Esophagus muscularis mucosa (tissue), 4 donors: ENCODE results near the gene SNX3. TPM values are rescaled to one million over a fixed set of nuclear protein-coding genes. Genes with fewer than 3 reads are reported as not detected.
A peak's percentile ranks its signal among the peaks of the same experiment; 100 is the strongest.

Experiments used
- DNase-seq: peaks from one replicate; pipeline ENCODE4 v3.0.0-alpha.2; 2017; ENCODE audit errors: extremely low spot score
- H3K27ac ChIP-seq, 4 donors: fragments of 200-600 bp; sonication (generic); replicated peaks in 1 of 4; 1 replicate in 3 of 4; 2 replicates in 1 of 4; pipeline ENCODE4 v1.5.1; 2016 to 2019; ENCODE audit warnings: mild to moderate bottlenecking in 1 of 4
- H3K27me3 ChIP-seq, 4 donors: fragments of 200-600 bp; sonication (generic); one replicate each; pipeline versions ENCODE4 v1.5.1 to v1.6.0; 2016 to 2019
- H3K36me3 ChIP-seq, 4 donors: fragments of 200-600 bp; sonication (generic); one replicate each; pipeline ENCODE4 v1.5.1; 2016 to 2019
- H3K4me1 ChIP-seq, 4 donors: fragments of 200-600 bp; sonication (generic); one replicate each; pipeline ENCODE4 v1.5.1; 2016 to 2019
- H3K4me3 ChIP-seq, 4 donors: fragments of 200-600 bp; sonication (generic); 1 replicate in 2 of 4; 2 replicates in 2 of 4; pipeline ENCODE4 v1.5.1; 2016 to 2019; ENCODE audit warnings: mild to moderate bottlenecking in 4 of 4, moderate library complexity in 1 of 4
- H3K9me3 ChIP-seq, 4 donors: fragments of 200-600 bp; sonication (generic); 1 replicate in 3 of 4; 2 replicates in 1 of 4; pipeline ENCODE4 v1.5.1; 2016 to 2019
- CTCF ChIP-seq, 3 experiments: fragments of 200-600 bp in 2 of 3; fragments of 450-650 bp in 1 of 3; sonication (generic) in 2 of 3; IDR thresholded peaks; one replicate each; pipeline ENCODE4 v1.5.1; 2017 to 2019; ENCODE audit warnings: antibody characterized with exemption in 3 of 3, mild to moderate bottlenecking in 2 of 3, moderate library complexity in 1 of 3
- EP300 ChIP-seq: sonication (generic); formaldehyde crosslinking; IDR thresholded peaks from one replicate; pipeline ENCODE4 v1.6.1; 2017; ENCODE audit warnings: antibody characterized with exemption
- POLR2A ChIP-seq: fragments of 450-650 bp; IDR thresholded peaks from one replicate; pipeline ENCODE4 v1.6.1; 2017; ENCODE audit warnings: antibody characterized with exemption, moderate library complexity, mild to moderate bottlenecking, low read depth
- POLR2AphosphoS5 ChIP-seq, 2 donors: sonication (generic); formaldehyde crosslinking; IDR thresholded peaks; one replicate each; pipeline ENCODE4 v1.6.1; 2017; ENCODE audit warnings: antibody characterized with exemption in 2 of 2
- WGBS: methylation state at CpG from one replicate; pipeline ENCODE4 v1.1.5; 2018; 5-methylcytosine and 5-hydroxymethylcytosine counted together
- intact Hi-C: fragments of 100-400 bp; cut with DNase I; formaldehyde crosslinking; loops from one replicate; pipeline ENCODE4 v1.15.1; 2023
- total RNA-seq, 4 donors: library from RNA; depleted of rRNA; stranded (reverse); fragments of >200 nt; gene quantifications; one replicate each; pipeline versions ENCODE4 v1.1.0 to v1.2.1, GENCODE V29; 2016

The SNX3 gene
- total RNA-seq, 4 donors from 2014 or later, result 148 to 176 (median 151) TPM

GRCh38 chr6:108291091-108291490, 30.3 kb upstream of the SNX3 start:
- intact Hi-C loops, result no loop called here
- Histone ChIP-seq H3K36me3 (no peaks in the 10 kb centered on the region), H3K27ac (no peak overlapping the region), H3K27me3 (no peaks in the 10 kb centered on the region), H3K4me1 (peaks cover 7 to 13% (median 11%) of the 10 kb centered on the region in 4 donors), H3K9me3 (no peaks in the 10 kb centered on the region), H3K4me3 (no peak overlapping the region)
- no peak for TF ChIP-seq EP300
- peak; percentile 45 for DNase-seq
- WGBS, result 88% methylated on average over 4 of the region's 4 CpGs

GRCh38 chr6:108288742-108289141, 27.9 kb upstream of the SNX3 start:
- intact Hi-C loops, result no loop called here
- H3K36me3 ChIP-seq, result no peaks in the 10 kb centered on the region
- no peaks in the 10 kb centered on the region for H3K27me3 ChIP-seq
- H3K4me3 ChIP-seq, result no peak overlapping the region
- no peak for TF ChIP-seq EP300
- no peak for TF ChIP-seq CTCF (IDR thresholded peaks at IDR 0.05)
- TF ChIP-seq POLR2AphosphoS5 (IDR thresholded peaks at IDR 0.05), result no peak
- no peak for TF ChIP-seq POLR2A
- no peaks in the 10 kb centered on the region for H3K4me1 ChIP-seq
- DNase-seq, result peak; percentile 17
- H3K9me3 ChIP-seq, result no peaks in the 10 kb centered on the region
- H3K27ac ChIP-seq, result no peak overlapping the region

GRCh38 chr6:108287373-108287772, 26.5 kb upstream of the SNX3 start:
- WGBS, result 88% methylated on average over 3 of the region's 3 CpGs
- TF ChIP-seq EP300, result no peak
- TF ChIP-seq CTCF (IDR thresholded peaks at IDR 0.05), result no peak
- no peak for TF ChIP-seq POLR2A
- no peak for TF ChIP-seq POLR2AphosphoS5 (IDR thresholded peaks at IDR 0.05)
- Histone ChIP-seq H3K4me1 (no peaks in the 10 kb centered on the region), H3K9me3 (no peaks in the 10 kb centered on the region), H3K4me3 (no peak overlapping the region), H3K27me3 (no peaks in the 10 kb centered on the region), H3K27ac (no peak overlapping the region), H3K36me3 (no peaks in the 10 kb centered on the region)
- intact Hi-C loops, result no loop called here
- DNase-seq, result peak; percentile 47

GRCh38 chr6:108286366-108286765, 25.5 kb upstream of the SNX3 start:
- TF ChIP-seq EP300 (no peak), POLR2A (no peak), CTCF (IDR thresholded peaks at IDR 0.05) (no peak), POLR2AphosphoS5 (IDR thresholded peaks at IDR 0.05) (no peak)
- Histone ChIP-seq H3K27ac (no peak overlapping the region), H3K4me1 (no peaks in the 10 kb centered on the region), H3K9me3 (no peaks in the 10 kb centered on the region), H3K36me3 (no peaks in the 10 kb centered on the region), H3K4me3 (no peak overlapping the region), H3K27me3 (no peaks in the 10 kb centered on the region)
- peak; percentile 57 for DNase-seq
- intact Hi-C loops, result no loop called here
- WGBS, result 90% methylated on average over 4 of the region's 4 CpGs

GRCh38 chr6:108285381-108285780, 24.5 kb upstream of the SNX3 start:
- intact Hi-C loops, result no loop called here
- H3K27ac ChIP-seq, result no peak overlapping the region
- H3K4me1 ChIP-seq, result no peaks in the 10 kb centered on the region
- no peaks in the 10 kb centered on the region for H3K9me3 ChIP-seq
- no peak overlapping the region for H3K4me3 ChIP-seq
- TF ChIP-seq POLR2AphosphoS5 (IDR thresholded peaks at IDR 0.05), result no peak
- TF ChIP-seq CTCF (IDR thresholded peaks at IDR 0.05), result no peak
- H3K27me3 ChIP-seq, result no peaks in the 10 kb centered on the region
- no peak for DNase-seq
- no peaks in the 10 kb centered on the region for H3K36me3 ChIP-seq
